Ureter (tissue), 1 donor: Measurements from ENCODE around the gene MST1. TPM values are rescaled to one million over a fixed set of nuclear protein-coding genes. Genes with fewer than 3 reads are reported as not detected.

Experiments used
- DNase-seq: peaks from one replicate; pipeline ENCODE4 v3.0.0-alpha.2; 2020; ENCODE audit warnings: low spot score
- total RNA-seq: library from RNA; stranded (reverse); gene quantifications from one replicate; pipeline ENCODE4 v1.2.4, GENCODE V29; 2023
- donor health status: DM: yes; HTN: yes; CAD: no.

The MST1 gene
- 16.6 TPM for total RNA-seq

- peak; percentile 89 for DNase-seq
Observed at GRCh38 chr3:49689046-49689907, at the start of gene MST1, which contains the start of gene RNF123. TSS of gene MST1 (minus strand) at chr3:49689474. CDS start at chr3:49688691, 783 bp downstream. TSS of gene RNF123 (plus strand) at chr3:49689557. CDS start at chr3:49691166, 1,609 bp downstream.

GRCh38 chr3:49738067-49738713, 48.9 kb upstream of the MST1 start:
- no peak for DNase-seq

- no peak for DNase-seq
Observed at GRCh38 chr3:49734752-49735151, 45.5 kb upstream of the MST1 start.

- DNase-seq: no peak
Observed at GRCh38 chr3:49733551-49733950, 44.3 kb upstream of the MST1 start.

- no peak for DNase-seq
Observed at GRCh38 chr3:49732597-49732996, 43.3 kb upstream of the MST1 start.

GRCh38 chr3:49729966-49730609, 40.8 kb upstream of the MST1 start:
- no peak for DNase-seq

GRCh38 chr3:49727924-49728361, 38.7 kb upstream of the MST1 start:
- no peak for DNase-seq

GRCh38 chr3:49727154-49727923, 38.1 kb upstream of the MST1 start:
- no peak for DNase-seq

GRCh38 chr3:49725906-49726681, 36.8 kb upstream of the MST1 start:
- DNase-seq: no peak

GRCh38 chr3:49724586-49724985, 35.3 kb upstream of the MST1 start:
- no peak for DNase-seq

GRCh38 chr3:49723628-49724551, 34.6 kb upstream of the MST1 start, which contains the start of gene GMPPB:
TSS of gene GMPPB (minus strand) at chr3:49723951. CDS start at chr3:49723726, 225 bp downstream.
- DNase-seq: peak; percentile 97

GRCh38 chr3:49723296-49723627, 34.0 kb upstream of the MST1 start:
- DNase-seq: peak; percentile 81

GRCh38 chr3:49722896-49723295, 33.6 kb upstream of the MST1 start:
- DNase-seq: no peak

- no peak for DNase-seq
Observed at GRCh38 chr3:49721896-49722781, 32.9 kb upstream of the MST1 start.

- DNase-seq: no peak
Observed at GRCh38 chr3:49721596-49721895, 32.3 kb upstream of the MST1 start.

GRCh38 chr3:49720855-49721595, 31.8 kb upstream of the MST1 start:
- DNase-seq: no peak

- DNase-seq: peak; percentile 96
Observed at GRCh38 chr3:49719214-49719884, 30.1 kb upstream of the MST1 start, which contains the start of gene AMIGO3. TSS of gene AMIGO3 (minus strand) at chr3:49719684. CDS start at chr3:49719465, 219 bp downstream.

- no peak for DNase-seq
Observed at GRCh38 chr3:49718858-49719213, 29.6 kb upstream of the MST1 start.
